GM11168 (cell line): ENCODE data around the gene UNC79.
"Not testable (repeated sequence)": the region's sequence is repeated elsewhere in the genome, so short reads cannot be mapped to it uniquely, and the experiment has no call there.

Experiments
- in situ Hi-C: fragments of 300-500 bp; cut with MboI; formaldehyde crosslinking; loops from one replicate; pipeline ENCODE4 v1.12.0; 2022; ENCODE audit warnings: low sequenced_read_pairs; ENCODE audit not compliant: unreplicated experiment

The UNC79 gene

DNA sequence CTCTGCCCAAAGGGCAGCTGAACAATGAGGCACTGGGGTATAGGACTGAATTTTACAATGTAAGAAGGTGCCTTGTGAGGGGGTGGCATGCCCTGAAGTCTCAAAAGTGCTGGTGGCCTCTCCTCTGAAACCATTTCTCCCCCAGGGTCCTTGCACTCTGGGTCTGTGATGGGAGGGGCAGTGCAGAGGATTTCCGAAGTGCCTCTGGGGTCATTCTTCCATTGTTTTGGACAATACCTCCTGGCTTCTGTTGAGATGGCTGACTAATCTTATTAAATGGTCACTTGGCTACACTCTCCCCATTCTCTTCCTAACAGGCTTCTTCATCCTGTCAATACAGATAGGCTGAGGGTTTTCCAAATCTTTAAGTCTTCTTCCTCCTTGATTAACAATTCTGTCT lies 59.3 kb downstream of the UNC79 start:
- in situ Hi-C loops: no loop called here

DNA sequence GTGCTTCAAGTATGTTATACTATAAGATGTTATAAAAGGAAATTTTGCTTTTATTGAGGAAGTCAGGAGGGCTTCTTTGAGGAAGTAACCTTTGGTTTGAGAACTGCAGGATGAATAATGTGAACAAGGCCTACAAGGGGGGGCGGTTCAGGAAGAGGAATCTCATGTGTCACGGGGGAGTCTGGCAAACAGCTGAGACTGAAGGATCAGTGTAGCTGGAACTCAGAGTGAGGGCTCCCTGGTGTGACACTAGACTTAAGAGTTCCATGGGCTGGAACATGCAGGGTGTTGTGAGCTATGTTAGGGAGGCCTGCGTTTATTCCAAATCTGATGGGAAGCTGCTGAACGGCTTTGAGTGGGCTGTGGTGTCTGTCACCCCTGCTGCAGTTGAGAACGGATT lies 62.3 kb downstream of the UNC79 start:
- in situ Hi-C loops: no loop called here

DNA sequence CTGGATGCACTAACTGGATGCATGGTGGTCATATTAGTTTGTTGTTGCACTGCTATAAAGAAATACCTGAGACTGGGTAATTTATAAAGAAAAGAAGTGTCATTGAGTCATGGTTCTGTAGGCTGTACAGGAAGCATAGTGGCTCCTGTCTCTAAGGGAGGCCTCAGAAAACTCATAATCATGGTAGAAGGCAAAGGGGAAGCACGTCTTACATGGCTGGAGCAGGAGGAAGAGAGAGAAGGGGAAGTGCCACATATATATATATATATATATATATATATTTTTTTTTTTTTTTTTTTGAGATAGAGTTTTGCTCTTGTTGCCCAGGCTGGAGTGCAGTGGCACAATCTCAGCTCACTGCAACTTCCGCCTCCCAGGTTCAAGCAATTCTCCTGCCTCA lies 62.9 kb downstream of the UNC79 start:
- in situ Hi-C loops: not testable (repeated sequence)

DNA sequence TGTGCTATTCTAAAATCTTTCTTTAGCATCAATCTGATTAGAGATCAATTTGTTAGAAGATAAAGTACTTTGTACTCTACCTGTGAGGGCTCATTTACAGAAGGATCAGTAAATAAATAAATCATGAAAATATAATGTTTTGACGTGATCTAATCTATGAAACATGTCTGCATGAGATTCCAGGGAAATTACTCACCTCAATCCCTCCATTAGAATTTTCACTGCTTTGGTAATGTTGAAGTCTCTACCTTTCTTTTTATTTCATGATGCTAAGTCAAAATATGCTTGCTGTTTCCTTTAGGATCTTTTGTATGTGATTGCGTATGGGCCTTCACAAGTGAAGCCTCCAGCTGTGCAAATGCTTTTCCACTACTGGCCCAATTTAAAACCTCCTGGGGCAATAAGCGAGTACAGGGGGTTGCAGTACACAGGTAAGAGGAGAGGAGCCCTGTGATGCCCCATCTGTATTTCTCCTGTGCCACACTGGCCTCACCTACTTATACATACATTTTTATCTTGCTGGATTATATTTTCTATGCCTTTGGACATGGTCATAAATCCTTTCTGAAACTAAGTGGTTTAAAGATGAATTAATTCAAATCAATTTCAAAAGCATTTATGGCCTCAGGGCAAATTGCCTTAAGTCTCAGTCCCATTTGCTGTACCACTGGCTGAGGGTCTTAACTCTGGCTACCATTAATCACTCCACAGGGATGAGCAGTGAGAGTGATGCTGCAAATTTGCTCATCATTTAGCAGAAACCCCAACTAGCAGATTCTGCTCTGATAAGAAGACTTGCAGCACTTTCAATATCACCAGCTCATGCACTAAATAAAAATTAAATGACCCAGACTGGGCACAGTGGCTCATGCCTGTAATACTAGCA lies 66.4 kb downstream of the UNC79 start:
- in situ Hi-C loops: no loop called here

DNA sequence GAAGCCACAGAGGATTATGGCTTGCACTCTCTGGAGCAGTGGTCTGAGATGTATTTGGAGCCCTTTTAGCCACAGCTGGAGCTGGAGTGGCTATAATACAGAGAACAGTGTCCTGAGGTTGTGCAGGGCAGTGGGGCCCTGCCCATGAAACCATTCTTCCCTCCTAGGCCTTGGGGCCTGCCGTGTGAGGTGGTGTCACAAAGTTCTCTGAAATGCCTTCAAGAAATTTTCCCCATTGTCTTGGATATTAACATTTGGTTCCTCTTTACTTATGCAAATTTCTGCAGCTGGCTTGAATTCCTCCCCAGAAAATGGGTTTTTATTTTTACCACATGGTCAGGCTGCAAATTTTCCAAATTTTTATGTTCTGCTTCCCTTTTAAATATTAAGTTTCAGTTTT lies 79.3 kb downstream of the UNC79 start:
- in situ Hi-C loops: no loop called here

DNA sequence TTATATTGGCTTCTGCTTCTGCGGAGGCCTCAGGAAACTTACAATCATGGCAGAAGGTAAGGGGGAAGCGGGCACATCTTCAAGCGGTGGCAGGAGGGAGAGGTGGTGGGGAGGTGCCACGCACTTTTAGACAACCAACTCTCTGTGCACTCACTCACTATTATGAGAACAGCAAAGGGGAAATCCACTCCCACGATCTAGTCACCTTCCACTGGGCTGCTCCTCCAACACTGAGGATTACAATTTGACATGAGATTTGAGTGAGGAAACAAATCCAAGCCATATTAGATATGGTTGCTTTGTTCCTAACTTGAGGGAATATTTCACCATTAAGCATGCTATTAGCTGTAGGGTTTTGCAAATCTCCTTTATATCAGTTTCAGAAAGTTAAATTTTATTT lies 80.3 kb downstream of the UNC79 start:
- in situ Hi-C loops: no loop called here

DNA sequence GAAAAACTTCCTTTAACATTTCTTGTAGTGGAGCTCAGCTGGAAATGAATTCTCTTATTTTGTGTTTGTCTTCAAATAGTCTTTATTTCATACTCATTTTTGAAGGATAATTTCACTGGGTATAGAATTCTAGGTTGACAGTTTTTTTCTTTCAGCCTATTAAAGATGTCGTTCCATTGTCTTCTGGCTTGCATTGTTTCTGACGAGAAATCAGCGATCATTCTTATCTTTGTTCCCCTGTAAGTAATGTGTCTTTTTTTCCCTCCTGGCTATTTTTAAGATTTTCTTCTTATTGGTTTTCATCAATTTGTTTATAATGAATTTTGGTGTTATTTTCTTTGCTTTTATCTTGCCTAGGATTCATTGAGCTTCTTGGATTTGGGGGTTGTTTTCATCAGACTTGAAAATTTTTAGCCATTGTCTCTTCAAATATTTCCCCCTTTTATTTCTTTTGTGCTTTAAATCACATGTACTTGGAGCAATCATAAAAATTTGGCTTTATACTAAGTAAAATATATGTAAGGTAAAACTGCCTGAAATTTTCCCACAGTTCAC lies 89.4 kb downstream of the UNC79 start:
- in situ Hi-C loops: no loop called here

DNA sequence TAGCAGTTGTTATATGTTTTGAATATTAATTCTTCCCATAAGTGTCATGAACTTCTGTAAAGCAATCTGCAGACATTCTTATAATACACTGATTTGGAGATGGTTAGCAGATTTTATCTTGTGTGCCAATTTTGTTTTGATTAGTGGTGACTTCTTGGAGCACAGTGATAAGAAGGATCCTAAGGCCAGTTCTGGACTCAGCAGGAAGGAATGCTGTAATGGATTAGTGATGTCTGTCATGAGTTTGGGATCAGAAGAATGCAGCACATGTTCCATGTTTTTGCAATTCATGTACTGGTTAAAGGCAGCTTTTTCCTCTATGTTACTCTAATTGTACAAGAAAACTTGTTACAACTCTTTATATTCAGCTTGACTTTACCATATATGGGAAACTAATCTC lies 91.5 kb downstream of the UNC79 start:
- in situ Hi-C loops: no loop called here

DNA sequence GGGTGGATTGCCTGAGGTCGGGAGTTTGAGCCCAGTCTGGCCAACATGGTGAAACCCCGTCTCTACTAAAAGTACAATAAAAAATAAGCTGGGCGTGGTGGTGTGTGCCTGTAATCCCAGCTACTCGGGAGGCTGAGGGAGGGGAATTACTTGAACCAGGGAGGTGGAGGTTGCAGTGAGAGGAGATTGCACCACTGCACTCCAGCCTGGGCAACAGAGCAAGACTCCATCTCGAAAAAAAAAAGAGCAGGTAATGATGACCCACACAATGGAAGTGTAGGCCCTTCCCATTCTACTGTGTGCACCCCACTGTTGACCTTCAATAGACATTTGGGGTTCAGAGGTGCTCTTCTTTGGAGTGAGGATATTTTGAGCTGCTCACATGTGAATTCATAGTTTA lies 94.5 kb downstream of the UNC79 start:
- in situ Hi-C loops: not testable (repeated sequence)

DNA sequence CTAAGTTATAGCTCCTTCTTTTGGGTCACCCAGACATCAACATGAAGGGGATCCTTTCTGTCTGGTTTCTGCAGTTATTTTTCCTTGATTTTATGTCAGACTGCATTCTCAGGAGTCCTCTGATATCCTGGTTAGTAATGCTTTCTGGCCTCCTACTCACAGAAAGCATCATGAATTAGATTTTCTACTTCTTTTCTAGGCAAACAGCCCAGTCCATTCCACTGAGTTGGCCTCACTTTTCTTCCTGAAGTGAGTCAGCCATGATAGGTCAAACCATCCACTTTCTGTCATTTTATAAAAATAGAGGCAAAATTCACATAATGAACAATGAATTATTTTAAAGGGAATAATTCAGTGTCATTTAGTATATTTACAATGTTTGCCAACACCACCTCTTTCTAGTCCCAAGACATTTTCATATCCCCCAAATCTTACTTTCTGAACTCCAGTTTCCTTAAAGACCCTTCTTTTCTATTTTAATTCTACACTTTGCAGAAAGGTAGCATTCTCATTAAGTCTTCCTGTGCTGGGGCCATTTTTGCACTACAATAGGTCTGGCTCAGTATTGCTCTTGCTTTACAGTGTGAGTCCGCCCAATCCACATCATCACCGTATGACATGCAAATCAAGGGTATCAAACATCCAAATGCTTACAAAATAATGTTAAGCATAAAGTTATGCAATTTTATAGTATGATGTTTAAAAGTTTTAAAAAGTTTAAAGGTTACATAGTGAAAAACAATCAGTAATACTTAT lies 95.1 kb downstream of the UNC79 start:
- in situ Hi-C loops: no loop called here

DNA sequence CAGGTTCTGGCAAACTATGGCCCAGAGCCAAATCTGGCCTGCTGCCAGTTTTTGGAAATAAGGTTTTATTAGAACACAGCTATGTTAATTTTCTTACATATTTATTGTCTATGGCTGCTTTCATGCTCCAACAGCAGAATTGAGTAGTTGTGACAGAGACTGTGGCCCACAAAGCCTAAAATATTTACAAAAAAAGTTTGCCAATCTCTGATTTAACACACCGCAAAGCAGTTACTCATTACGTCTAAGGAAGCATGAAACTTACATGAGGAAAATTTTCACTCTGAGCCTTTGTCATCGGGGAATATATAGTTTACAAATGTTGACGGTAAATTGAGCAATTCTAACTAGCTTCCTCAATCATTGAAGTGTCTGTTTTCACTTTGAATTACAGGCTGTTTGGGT lies 96.5 kb downstream of the UNC79 start:
- in situ Hi-C loops: no loop called here

DNA sequence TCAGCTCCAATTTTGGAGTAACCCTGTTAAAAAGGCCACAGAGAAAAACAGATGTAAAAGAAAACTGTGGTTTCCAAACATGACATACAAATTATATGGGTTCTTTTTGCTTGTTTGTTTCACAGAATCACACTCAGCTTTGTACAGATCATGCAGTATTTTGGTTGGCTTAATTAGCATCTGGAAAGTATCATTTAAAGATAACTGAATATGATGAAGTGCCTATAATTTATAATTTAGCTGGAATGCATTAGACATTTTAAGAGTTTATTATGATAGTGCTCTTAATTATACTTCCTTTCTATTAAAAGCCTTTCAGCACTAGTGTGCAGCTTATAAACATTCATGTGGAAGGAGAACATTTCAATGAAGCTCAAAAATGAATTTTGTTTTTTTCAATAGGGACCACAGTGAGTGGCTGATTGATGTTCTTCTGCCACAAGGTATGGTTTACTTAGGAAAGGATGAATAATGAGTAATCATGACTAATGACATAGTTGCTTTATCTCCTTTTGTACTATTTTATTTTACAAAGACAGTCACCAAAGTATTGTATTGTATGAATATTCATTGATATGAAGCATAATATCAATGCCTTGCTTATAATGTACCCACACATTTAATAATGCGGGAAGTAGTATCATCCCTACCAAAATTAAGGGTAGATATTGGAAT lies 98.3 kb downstream of the UNC79 start:
- in situ Hi-C loops: no loop called here

DNA sequence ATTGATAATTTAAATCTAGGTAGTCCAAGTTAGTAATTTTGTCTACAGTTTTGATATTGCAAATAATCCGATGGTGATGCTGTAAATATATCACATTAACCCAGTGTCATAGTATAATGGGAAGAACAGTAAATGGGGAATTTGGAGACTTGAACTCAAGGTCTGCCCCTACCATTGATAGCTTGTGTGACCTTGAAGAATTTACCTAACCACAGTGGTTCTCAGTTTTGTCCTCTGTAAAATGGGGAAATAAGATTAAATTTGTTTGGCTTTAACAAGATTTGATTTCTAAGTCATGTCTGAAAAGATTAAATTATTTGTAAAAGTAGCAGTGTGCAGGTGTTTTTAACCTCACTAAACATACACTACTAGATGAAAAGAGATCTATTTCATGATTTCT lies 100.9 kb downstream of the UNC79 start:
- in situ Hi-C loops: no loop called here

DNA sequence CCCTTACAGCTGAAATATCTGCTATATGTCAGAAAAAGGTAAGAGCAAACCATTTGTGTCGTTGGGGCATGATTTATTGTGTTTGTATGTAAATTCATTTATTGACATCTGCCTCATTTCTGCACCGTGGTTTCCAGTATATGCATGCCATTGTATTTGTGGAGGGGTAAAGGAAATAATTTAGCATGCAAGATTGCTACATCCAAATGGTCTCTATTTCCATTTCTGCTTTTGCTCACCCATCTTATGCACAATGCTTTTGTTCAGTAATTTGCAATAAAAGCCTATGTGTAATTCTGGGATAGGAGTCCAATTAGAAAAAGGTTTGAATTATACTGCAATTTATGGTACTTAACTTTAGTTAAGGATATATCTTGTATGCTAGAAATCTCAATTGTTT lies 101.8 kb downstream of the UNC79 start:
- in situ Hi-C loops: no loop called here

DNA sequence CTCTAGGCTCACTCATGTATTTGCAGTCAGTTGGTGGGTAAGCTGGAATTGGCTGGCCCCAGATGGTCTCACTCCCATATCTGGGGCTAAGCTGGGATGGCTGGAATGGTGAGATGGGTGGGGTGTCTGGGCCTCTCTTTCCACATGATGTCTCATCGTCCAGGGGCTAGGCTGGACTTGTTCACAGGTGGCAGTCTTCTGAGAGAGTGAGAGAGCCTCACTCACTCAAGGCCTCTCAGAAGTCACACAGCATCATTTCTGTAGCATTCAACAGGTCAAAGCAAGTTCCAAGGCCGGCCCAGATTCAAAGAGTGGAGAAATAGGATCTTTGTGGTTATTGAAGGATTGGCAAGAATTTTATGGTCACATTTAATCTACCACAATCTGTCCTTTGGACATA lies 102.7 kb downstream of the UNC79 start:
- in situ Hi-C loops: no loop called here

DNA sequence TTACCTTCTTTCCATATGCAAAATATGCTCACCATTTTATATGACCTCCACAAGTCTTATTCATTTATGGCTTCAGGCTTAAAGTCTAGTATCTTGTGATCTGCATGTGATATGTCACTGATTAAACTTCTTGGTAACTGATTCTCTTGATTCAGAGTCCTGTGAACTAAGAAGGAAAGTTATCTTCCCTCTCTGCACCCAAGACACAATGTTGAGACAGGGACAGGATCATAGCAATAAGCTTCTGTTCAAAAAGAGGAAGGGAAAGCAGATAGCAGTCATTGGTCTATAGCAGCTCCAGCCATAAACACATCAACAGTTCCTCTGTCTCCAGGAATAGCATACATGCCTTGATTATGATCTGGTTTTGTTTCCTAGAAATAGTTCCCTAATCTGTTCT lies 103.1 kb downstream of the UNC79 start:
- in situ Hi-C loops: no loop called here

DNA sequence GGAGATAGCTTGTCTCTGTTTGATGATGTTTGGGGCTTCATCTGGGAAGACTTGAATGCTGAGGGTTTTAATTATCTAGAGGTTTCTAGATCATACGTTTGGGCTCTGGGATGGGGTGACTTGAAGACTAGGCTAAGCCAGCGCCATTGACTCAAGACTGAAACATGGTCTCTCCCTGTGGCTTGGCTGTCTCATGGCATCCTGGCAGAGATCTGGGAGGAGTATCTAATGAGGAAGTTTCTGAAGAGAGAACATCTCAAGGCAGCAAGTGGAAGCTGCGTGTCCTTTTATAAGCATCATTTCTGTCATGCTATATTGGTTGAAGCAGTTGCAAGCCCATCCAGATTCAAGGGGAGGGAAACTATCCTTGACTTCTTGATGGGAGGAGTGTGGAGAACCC lies 104.8 kb downstream of the UNC79 start:
- in situ Hi-C loops: no loop called here

DNA sequence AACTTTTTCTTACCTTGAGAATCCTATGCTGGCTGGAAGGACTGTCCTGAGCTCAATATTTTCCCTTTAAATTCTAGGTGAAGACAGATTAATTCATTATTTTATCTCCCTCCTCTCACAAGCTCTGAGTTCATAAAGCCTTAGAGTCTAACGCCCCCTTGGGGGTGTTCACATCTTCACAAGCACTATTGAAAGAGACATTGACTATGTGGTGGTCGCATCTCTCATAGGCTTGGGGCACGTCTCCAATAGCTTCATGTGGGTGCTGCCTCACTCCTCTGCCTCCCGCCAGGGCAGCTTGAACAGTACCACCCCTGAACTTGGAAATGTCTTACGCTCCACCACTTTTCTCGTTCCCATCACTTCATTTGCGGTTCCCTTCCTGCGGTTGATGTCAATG lies 106.2 kb downstream of the UNC79 start:
- in situ Hi-C loops: no loop called here

DNA sequence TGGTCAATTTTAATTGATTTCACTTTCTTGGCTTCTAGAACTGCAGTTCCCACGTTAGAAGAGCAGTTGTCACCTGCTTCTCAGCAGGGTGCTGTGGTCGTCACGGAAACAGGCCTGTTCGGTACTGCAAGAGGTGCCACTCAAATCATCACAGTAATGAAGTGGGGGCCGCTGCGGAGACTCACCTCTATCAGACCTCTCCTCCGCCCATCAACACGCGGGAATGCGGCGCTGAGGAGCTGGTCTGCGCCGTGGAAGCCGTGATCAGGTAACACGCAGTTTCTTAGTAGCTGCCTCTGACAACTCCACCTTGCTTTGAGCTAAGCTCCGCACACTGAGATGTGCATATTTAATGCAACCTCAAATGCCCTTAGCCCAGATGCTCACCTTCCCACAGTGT lies 107.2 kb downstream of the UNC79 start:
- in situ Hi-C loops: no loop called here

DNA sequence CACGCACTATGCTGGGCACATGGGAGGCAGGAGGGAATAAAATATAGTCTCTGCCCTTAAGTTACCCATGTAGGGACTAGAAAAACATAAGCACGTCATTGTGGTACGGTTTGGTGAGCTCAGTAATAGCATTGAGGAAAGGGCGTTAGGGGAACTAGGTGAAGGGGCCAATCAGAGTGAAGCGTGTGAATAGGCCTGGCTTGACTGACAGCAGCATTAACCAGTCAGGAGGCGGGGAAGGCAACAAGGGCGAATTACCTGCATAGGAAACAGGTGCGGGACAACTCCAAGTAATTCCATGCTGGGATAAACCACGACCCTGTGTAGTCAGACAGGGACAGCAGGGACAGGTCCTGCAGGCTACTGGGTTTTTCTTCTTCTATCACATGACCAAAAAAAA lies 107.7 kb downstream of the UNC79 start:
- in situ Hi-C loops: no loop called here

DNA sequence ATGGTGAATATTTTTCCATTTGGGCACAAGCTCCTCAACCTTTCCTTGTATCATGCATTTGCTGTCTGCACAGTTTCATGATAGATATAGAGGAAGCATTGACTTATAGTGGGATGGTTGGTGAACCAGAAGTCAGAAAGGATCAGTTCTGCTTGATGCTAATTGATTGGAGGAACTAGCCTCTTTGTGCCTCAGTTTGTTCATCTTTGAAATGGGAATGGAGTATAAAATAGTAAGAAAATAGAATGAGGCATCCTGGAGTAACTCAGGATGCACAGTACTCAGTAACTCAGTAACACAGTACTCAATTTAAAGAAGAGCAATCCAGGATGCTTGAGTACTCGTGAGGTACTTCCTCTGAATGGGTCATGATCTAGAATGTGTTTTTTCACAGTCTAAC lies 109.5 kb downstream of the UNC79 start:
- in situ Hi-C loops: no loop called here
